Heart left ventricle (tissue), 13 donors: Measurements from ENCODE around the gene OR10AD1.

Experiments
- CTCF ChIP-seq, 12 donors: fragments of 200-600 bp; sonication (generic) in 4 of 12; IDR thresholded peaks; one replicate each; pipeline versions ENCODE4 v1.5.0 to v1.8.0; 2018 to 2022; ENCODE audit warnings: antibody characterized with exemption in 12 of 12, mild to moderate bottlenecking in 5 of 12
- POLR2A ChIP-seq, 2 donors: fragments of 450-650 bp; IDR thresholded peaks; one replicate each; pipeline ENCODE4 v1.6.1; 2017; ENCODE audit warnings: antibody characterized with exemption in 2 of 2, mild to moderate bottlenecking in 2 of 2, moderate library complexity in 2 of 2
- donor health status: ischemic (EF 13 %, LVEDD 7.1; RV severe dilation, severe dysfunction).
- donor health status: DM: no; HTN: yes; CAD: no.
- donor health status: DM: no; HTN: no; CAD: no.
- donor health status: ischemic (EF 25% LVEDD 6.9; RV normal size, moderate dysfunction).
- donor health status: ischemic (EF 25% LVEDD 5.7; RV mildly dilated, moderate dysfunction).
- donor health status: ischemic (EF 35%, LVEDD 5.7; RV mildly dilated, moderate dysfunction).
- donor health status: nonischemic (EF 11% LVEDD 7.7; RV severe dilation, severe dysfunction).
- donor health status: DM: yes; HTN: yes; CAD: no.
- donor health status: PGD.
- donor health status: ischemic (EF 29% LVEDD 5.4; RV normal size, mild dysfunction).
- donor health status: nonischemic (EF 23%, LVEDD 6.1; RV moderate dilation, normal function).

- TF ChIP-seq CTCF (IDR thresholded peaks at IDR 0.05) (no peak), POLR2A (IDR thresholded peaks at IDR 0.05) (no peak)
These were observed 16.5 kb upstream of the OR10AD1 start for GRCh38 chr12:48219631-48220030.
